GM19099 (cell line): ENCODE results near the gene SFN.

Experiments
- POLR2A ChIP-seq: IDR thresholded peaks from 3 replicates; pipeline ENCODE4 v1.6.1; 2011; ENCODE audit warnings: low read depth; ENCODE audit not compliant: insufficient read length; ENCODE audit errors: extremely low read depth

Gene SFN

DNA sequence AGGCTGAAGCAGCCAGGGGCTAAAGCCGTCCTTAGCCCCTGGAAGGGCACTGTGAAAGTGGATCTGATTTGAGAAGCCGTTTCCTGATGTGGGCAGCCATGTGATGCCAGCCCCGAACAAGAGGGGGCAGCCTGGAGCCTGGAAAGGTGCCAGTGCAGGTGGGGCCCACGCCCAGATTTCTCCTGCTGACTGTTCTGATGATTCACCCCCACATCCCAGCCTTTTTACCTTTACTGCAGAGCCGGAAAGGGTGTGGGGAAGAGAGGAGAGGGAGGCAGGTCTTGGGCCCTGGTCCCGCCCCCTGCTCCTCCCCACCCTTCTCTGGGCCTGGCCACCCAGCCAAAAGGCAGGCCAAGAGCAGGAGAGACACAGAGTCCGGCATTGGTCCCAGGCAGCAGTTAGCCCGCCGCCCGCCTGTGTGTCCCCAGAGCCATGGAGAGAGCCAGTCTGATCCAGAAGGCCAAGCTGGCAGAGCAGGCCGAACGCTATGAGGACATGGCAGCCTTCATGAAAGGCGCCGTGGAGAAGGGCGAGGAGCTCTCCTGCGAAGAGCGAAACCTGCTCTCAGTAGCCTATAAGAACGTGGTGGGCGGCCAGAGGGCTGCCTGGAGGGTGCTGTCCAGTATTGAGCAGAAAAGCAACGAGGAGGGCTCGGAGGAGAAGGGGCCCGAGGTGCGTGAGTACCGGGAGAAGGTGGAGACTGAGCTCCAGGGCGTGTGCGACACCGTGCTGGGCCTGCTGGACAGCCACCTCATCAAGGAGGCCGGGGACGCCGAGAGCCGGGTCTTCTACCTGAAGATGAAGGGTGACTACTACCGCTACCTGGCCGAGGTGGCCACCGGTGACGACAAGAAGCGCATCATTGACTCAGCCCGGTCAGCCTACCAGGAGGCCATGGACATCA, at the start of gene SFN:
Gene SFN (plus strand): TSS at position 369 of the 904 bp plus-strand sequence. CDS start 64 bp downstream, at position 433.
- TF ChIP-seq POLR2A, result no peak

DNA sequence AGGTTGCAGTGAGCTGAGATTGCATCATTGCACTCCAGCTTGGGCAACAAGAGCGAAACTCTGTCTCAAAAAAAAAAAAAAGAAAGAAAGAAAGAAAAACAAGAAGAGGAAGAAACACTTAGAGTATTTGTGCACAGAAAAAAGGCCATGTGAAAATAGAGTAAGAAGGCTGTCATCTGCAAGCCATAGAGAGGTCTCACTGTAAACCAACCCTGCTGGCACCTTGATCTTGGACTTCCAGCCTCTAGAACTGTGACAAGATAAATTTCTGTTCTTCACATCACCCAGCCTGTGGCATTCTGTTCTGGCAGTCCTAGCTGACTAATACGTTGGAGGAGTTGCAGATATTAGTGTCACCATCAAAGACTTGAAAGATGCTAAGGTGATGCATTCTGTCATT, 48.6 kb upstream of the SFN start:
- TF ChIP-seq POLR2A, result no peak

DNA sequence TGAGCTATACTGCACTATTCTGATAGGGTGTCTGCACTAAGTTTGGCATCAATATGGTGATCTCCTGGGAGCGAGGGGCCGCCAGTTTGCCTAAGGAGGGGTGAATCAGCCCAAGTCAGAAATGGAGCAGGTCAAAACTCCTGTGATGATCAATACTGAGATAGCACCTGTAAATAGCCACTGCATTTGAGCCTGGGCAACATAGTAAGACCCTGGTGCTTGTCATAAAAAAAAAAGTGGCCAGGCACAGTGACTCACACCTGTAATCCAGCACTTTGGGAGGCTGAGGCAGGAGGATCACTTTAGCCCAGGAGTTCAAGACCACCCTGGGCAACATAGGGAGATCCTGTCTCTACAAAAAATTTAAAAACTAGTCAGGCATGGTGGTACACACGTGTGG, 48.1 kb upstream of the SFN start:
- no peak for TF ChIP-seq POLR2A

DNA sequence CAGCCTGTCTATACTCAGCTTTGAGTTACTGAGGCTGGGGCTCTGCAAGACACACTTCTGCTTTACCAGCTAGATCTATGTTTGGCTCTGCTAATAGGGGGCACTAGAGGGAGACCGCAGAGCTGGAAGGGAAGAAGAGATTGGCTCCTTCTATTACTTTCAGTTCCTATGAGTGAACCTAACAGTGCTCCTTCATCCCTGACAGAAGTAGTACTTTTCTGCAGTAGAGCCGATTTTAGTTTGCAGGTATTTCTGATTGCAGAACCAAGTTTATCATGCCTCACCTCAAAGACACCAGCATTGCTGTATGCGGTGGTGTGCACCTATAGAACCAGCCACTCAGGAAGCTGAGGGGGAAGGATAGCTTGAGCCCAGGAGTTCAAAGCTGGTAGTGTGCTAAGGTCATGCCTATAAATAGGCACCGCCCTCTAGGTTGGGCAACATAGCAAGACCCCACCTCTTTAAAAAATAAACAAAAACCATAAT, 42.1 kb upstream of the SFN start:
- no peak for TF ChIP-seq POLR2A

DNA sequence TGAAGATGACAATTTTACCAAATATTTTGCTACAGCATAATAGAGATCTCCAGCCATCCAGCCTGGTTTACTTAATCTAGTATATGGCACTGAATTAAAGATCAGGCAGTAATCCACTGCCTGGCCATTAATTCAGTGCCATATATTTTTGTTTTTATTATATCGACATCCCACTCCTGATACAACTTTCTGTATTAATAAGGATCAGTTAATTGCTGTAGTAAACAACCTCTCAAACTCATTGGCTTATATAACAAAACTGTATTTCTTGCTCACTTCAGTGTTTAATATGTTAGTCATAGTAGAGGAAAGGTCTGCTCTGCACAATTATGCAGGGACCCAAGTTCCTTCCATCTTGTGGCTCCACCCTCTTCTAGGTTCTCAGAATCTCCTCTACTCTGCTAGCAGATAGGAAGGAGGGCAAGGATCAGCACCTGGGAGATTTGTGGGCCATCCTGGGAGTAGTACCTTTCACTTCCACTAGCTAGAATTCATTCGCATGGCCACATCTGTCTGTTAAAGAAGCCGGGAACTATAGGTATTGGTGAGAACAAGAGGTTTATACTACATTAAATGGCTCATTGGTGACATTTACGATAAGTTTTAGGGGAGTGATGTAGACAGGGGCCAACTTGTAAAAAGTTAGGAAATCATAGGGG, 40.1 kb upstream of the SFN start:
- no peak for TF ChIP-seq POLR2A

DNA sequence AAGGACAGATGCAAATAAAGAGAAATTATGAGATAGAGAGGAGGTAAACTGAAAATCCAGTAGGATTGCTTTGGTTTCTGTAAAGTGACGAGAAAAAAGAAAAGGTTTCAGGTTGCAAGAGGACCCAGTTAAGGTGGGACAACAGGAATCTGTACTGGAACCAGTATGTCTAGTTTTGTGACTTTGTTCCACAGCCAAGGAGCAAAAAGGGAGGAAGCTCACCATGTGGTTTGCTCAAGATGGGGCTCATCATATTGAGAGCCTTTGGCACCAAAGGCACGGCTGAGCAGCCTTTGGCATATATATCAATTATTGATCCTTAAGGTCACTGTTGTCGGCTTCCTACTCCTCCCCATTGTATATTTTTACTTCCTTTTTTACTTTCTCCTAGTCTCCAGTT, 38.2 kb upstream of the SFN start:
- no peak for TF ChIP-seq POLR2A

DNA sequence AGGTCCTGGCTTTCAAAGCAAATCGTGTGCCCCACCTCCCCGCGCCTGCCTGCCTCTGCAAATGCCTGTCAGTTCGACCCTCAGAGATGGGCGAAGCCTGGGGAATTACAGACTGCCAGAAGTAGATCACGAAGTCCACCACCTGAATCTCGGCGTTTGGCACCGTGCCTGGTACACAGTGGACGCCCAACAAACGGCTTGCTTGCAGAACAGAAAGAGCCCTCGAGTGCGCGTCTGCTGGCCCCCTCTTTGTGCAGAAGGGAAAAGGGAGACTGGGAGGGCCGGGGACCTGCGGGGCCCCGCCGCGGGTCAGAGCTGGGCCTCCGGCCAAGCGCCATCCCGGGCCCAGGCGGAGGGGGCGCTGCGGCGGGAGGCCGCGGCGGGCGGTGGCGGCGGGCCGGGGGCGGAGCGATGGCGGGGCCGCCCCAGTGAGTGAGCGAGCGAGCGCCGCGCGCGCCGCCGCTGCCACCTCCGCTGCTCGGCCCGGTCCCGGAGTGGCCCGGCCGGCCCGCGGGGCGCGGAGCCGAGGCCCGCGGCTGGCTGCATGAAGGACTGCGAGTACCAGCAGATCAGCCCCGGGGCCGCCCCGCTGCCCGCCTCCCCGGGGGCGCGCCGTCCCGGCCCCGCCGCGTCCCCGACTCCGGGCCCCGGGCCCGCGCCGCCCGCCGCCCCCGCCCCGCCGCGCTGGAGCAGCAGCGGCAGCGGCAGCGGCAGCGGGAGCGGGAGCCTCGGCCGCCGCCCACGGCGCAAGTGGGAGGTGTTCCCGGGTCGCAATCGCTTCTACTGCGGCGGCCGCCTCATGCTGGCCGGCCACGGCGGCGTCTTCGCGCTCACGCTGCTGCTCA, 36.5 kb upstream of the SFN start, which contains the start of gene ZDHHC18:
Gene ZDHHC18 (plus strand): TSS at position 428 of the 845 bp plus-strand sequence. CDS start 117 bp downstream, at position 545.
- TF ChIP-seq POLR2A, result peak; percentile 85

DNA sequence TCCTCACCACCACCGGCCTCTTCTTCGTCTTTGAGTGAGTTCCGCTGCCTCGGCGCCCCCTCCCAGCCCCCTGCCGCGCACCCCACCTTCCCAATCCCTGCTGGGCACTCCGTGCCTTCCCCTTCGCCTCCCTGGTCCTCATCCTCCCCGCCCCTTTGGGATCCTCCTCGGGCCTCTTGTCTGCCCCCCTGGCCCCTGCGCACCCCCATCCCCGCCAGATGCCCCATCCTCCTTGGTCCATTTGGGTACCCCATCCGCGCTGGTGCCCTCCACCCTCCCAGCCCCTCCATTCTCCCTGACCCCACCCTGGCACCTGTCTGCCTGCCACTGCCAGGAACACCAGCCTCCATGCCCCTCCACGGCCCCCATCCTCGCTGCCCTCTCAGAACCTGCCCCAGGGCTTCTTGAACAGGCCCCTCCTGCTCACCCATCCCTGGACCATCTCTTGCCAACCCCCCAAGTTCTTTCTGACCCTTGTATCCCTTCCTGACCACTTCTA, 35.8 kb upstream of the SFN start:
- TF ChIP-seq POLR2A, result no peak

DNA sequence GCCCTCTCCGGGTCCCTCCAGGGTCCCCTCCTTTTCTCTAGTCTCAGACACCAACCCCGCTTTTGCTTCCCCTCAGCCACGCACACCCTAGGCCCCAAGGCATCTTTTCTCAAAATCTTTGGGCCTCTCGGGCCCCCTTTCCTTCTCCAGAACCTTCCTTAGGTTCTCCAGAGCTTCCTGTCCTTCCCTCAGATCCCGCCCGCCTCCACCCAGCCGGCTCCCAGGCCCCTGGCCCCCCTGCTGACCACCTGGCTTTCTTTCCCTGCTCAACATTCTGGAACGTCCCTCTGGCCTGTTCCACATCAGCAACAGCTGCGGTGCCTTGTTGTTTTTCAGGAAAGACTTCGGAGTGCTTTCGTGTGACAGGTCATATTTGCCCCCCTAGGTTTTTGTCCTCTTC, 35.3 kb upstream of the SFN start:
- no peak for TF ChIP-seq POLR2A

DNA sequence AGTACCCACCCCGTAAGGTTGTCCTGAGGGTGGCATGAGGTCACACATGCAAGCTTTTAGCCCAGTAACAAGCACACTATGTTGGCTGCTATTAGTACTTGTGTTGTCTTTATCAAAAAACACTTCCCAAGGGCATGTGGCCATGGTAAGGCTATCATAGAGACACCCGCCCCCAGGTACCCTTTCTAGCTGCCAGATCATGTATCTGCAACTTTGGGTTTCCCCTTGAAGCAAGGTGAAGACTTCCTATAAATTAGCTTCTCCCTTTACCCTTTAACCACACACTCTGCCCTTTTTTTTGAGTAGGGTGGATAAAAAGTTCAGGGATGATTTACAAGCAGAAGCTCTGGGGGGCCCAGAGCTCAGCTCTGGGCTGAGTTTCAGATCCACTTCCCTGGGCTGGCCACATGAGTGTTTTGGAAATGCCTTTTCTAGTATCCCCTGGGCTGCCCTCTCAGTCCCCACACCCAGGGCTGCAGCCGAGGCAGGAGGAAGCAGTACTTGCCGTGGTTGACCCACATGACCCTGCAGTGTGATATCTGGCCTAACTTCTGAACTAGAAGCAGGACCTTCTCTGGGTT, 34.4 kb upstream of the SFN start:
- no peak for TF ChIP-seq POLR2A

DNA sequence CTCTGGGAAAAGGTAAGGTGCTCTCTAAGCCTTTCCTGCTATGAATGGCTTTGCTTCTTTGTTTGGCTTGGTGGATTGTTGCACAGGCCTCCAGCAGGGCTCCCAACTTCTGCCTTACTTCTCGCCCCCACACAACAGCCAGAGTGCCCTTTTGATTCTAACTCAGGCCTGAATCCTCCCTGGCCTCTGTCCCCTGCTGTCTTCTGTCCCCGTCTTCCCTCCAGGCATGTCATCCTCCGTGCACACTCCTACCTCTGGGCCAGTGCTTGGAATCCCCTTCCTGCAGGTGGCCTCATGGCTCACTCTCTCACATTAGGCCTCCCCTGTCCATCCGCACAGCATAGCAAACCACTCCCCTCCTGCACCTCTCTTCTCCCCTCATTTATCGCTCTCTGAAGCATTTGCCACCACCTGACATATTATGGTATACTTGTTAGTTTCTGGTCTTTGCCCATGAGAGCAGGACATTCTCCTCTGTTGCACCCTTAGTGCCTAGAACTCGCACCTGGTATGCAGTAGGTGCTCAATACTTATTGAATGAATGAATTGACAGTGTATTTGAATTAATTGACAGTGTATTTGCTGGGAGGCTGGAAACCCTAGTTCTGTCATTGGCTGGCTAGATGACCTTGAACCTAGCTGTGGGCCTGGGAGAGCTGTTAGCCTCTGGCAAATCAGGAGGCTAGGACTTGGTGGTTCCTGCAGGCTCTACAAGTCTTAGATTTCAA, 33.6 kb upstream of the SFN start:
- no peak for TF ChIP-seq POLR2A

DNA sequence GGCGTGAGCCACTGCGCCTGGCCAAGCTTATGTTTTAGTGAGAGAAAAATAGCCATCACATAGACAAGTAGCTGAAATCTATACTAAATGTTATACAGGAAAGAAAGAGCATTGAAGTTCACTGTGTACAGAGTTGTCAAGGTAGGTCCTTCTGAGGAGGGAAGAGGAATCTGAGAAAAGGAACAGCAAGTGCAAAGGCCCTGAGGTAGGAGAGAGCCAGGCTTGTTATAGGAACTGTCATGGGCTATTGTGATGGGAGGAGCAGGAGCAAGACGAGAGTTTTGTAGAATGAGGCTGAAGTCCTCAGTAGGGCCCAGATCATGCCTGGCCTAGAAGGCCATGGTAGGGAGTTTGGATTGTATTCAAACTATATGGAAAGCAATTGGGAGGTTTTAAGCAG, 31.9 kb upstream of the SFN start:
- TF ChIP-seq POLR2A, result no peak

DNA sequence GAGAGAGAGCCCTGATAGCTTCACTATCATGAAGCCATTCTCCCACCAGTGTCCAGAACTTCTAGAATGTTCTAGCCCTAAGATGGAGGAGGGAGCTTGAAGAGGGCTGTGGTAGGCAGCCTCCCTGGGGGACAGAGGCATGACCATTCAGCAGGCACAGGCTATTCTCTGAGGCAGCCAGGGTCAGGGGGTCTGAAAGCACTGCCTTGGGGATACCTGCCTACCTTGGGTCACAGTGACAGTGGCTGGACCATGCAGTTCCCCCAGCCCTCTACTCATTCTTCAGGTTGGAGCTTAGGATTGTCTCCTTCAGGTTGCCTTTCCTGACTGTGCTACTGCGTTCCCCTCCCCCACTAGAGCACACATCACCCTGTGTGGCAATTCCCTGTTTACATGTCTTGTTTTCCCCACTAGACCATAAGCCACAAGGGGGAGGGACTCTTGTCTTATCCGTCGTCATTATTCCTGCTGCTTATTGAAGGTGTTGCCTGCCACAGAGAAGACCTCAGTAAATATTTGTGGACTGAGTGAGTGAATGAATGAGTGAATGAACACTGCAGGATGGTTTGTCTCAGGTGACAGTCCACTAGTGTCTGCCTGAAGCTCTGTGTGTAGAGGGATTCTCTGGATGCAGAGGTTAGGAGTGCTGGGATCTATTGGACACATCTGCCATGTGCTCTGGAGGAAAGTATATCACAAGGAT, 31.3 kb upstream of the SFN start:
- no peak for TF ChIP-seq POLR2A
